IMR-90 (cell line): Measurements from ENCODE around the gene STAT5B. TPM values are rescaled to one million over a fixed set of nuclear protein-coding genes. Genes with fewer than 3 reads are reported as not detected.

Experiments
- ATAC-seq: fragments of 200-7000 bp; cut with Tn5 transposase; 2 replicates; pipeline ENCODE4 v1.9.1; 2020; ENCODE audit warnings: low read depth, mild to moderate bottlenecking, moderate library complexity
- BruUV-seq: library from RNA; stranded (reverse); fragments of 400-500 nt; replicated peaks from 2 replicates; lab custom pipeline; 2021; lab: Mats Ljungman, UMichigan
- CTCF ChIA-PET: fragments of 300-600 bp; formaldehyde crosslinking; extraction: SDS; loops from one replicate; lab custom pipeline; 2021; ENCODE audit warnings: antibody characterized with exemption; lab: Yijun Ruan, JAX
- POLR2A ChIA-PET: fragments of 300-600 bp; sonication (Branson Sonifier 250); formaldehyde crosslinking; loops from one replicate; lab custom pipeline; 2022; ENCODE audit warnings: antibody characterized with exemption; ENCODE audit not compliant: unreplicated experiment; lab: Charles Lee
- DNase-seq: peaks from one replicate; pipeline ENCODE4 v3.0.0; 2013
- H2AFZ ChIP-seq: replicated peaks from 2 replicates; pipeline ENCODE3; 2013; ENCODE audit warnings: low read length, mild to moderate bottlenecking; ENCODE audit not compliant: poor library complexity
- H2AK5ac ChIP-seq: 2 replicates; pipeline ENCODE4 v1.6.1; 2013; ENCODE audit warnings: low read depth, low read length, inconsistent platforms
- H2AK9ac ChIP-seq: replicated peaks from 2 replicates; pipeline ENCODE3; 2013; ENCODE audit warnings: mild to moderate bottlenecking, low read depth, low read length, moderate library complexity; ENCODE audit not compliant: poor library complexity
- H2BK120ac ChIP-seq: 2 replicates; pipeline ENCODE4 v1.6.1; 2013; ENCODE audit warnings: low read depth, low read length, inconsistent platforms
- H2BK15ac ChIP-seq: 3 replicates; pipeline ENCODE4 v1.6.1; 2013; ENCODE audit warnings: low read depth, low read length, inconsistent platforms
- H2BK20ac ChIP-seq: 2 replicates; pipeline ENCODE4 v1.6.1; 2013; ENCODE audit warnings: low read depth, mild to moderate bottlenecking, inconsistent platforms, low read length, moderate library complexity
- H2BK5ac ChIP-seq: 2 replicates; pipeline ENCODE4 v1.6.1; 2013; ENCODE audit warnings: mild to moderate bottlenecking, low read depth, low read length, inconsistent platforms; ENCODE audit not compliant: poor library complexity, severe bottlenecking
- H3K14ac ChIP-seq: replicated peaks from 2 replicates; pipeline ENCODE4 v1.6.1; 2013; ENCODE audit warnings: low read depth, low read length, inconsistent platforms
- H3K18ac ChIP-seq: 2 replicates; pipeline ENCODE4 v1.6.1; 2013; ENCODE audit warnings: low read depth, low read length, control low read depth
- H3K23ac ChIP-seq: 2 replicates; pipeline ENCODE4 v1.6.1; 2013; ENCODE audit warnings: low read depth, low read length, inconsistent platforms
- H3K27ac ChIP-seq: 2 replicates; pipeline ENCODE4 v1.5.1; 2013; ENCODE audit warnings: mild to moderate bottlenecking, control low read depth, low read length; ENCODE audit not compliant: insufficient read depth
- H3K27me3 ChIP-seq: 2 replicates; pipeline ENCODE4 v1.6.1; 2013; ENCODE audit warnings: low read length; ENCODE audit not compliant: control insufficient read depth, insufficient read depth
- H3K36me3 ChIP-seq: 2 replicates; pipeline ENCODE4 v1.6.1; 2013; ENCODE audit warnings: low read length, mixed read lengths; ENCODE audit not compliant: control insufficient read depth, insufficient read depth
- H3K4ac ChIP-seq: 2 replicates; pipeline ENCODE4 v1.6.1; 2013; ENCODE audit warnings: low read depth, low read length, inconsistent platforms
- H3K4me1 ChIP-seq: 2 replicates; pipeline ENCODE4 v1.6.1; 2013; ENCODE audit warnings: low read length, mixed read lengths; ENCODE audit not compliant: control insufficient read depth, insufficient read depth
- H3K4me2 ChIP-seq: 2 replicates; pipeline ENCODE4 v1.6.1; 2013; ENCODE audit warnings: low read depth, mild to moderate bottlenecking, control low read depth, low read length, moderate library complexity
- H3K4me3 ChIP-seq: 2 replicates; pipeline ENCODE4 v1.5.1; 2013; ENCODE audit warnings: low read depth, mild to moderate bottlenecking, control low read depth, low read length, moderate library complexity; ENCODE audit not compliant: insufficient read depth
- H3K56ac ChIP-seq: 2 replicates; pipeline ENCODE4 v1.6.1; 2013; ENCODE audit warnings: low read length, inconsistent platforms; ENCODE audit not compliant: insufficient read depth; ENCODE audit errors: extremely low read depth
- H3K79me1 ChIP-seq, 2 experiments: 2 replicates each; pipeline ENCODE4 v1.6.1; 2013; ENCODE audit warnings: low read length in 2 of 2, inconsistent platforms in 1 of 2, low read depth in 1 of 2
- H3K9ac ChIP-seq: 2 replicates; pipeline ENCODE4 v1.6.1; 2013; ENCODE audit warnings: low read depth, low read length, control low read depth
- H3K9me1 ChIP-seq: 2 replicates; pipeline ENCODE4 v1.6.1; 2013; ENCODE audit warnings: low read length, inconsistent platforms; ENCODE audit not compliant: insufficient read depth
- H3K9me3 ChIP-seq: 2 replicates; pipeline ENCODE4 v1.6.1; 2013; ENCODE audit warnings: low read length; ENCODE audit not compliant: control insufficient read depth, insufficient read depth
- H4K20me1 ChIP-seq: 2 replicates; pipeline ENCODE4 v1.6.1; 2013; ENCODE audit warnings: low read length, inconsistent platforms; ENCODE audit not compliant: insufficient read depth
- H4K5ac ChIP-seq: 2 replicates; pipeline ENCODE4 v1.6.1; 2013; ENCODE audit warnings: mild to moderate bottlenecking, low read depth, low read length, control low read depth
- H4K8ac ChIP-seq, 2 experiments: 2 replicates each; pipeline ENCODE4 v1.6.1; 2013; ENCODE audit warnings: low read depth in 2 of 2, low read length in 2 of 2, control low read depth in 1 of 2, inconsistent platforms in 1 of 2
- H4K91ac ChIP-seq: 2 replicates; pipeline ENCODE4 v1.6.1; 2013; ENCODE audit warnings: low read depth, low read length, inconsistent platforms; ENCODE audit not compliant: insufficient read depth
- FOS ChIP-seq: fragments of 150-350 bp; IDR thresholded peaks from 2 replicates; pipeline ENCODE4 v1.6.1; 2016; ENCODE audit warnings: low read depth, low read length
- MAZ ChIP-seq: IDR thresholded peaks from 2 replicates; pipeline ENCODE4 v1.6.1; 2012; ENCODE audit warnings: low read depth, mild to moderate bottlenecking, low read length, improper control_type of control experiment, moderate library complexity, borderline replicate concordance
- NFE2L2 ChIP-seq: fragments of 150-350 bp; IDR thresholded peaks from 2 replicates; pipeline ENCODE4 v1.6.1; 2016; ENCODE audit warnings: low read depth, mild to moderate bottlenecking, low read length
- POLR2A ChIP-seq: IDR thresholded peaks from 2 replicates; pipeline ENCODE4 v1.6.1; 2012; ENCODE audit warnings: mild to moderate bottlenecking, low read depth, low read length
- RAD21 ChIP-seq: IDR thresholded peaks from 2 replicates; pipeline ENCODE4 v1.6.1; 2012; ENCODE audit warnings: low read length, improper control_type of control experiment
- RCOR1 ChIP-seq: IDR thresholded peaks from 2 replicates; pipeline ENCODE4 v1.6.1; 2012; ENCODE audit warnings: mild to moderate bottlenecking, low read length, improper control_type of control experiment; ENCODE audit not compliant: insufficient replicate concordance
- WGBS, 2 experiments: methylation state at CpG; one replicate each; pipeline versions ENCODE4 v1.1.5 to v1.1.7; 2013; ENCODE audit warnings: missing lambda C conversion rate in 2 of 2; ENCODE audit not compliant: insufficient read length in 1 of 2; ENCODE audit errors: extremely low coverage in 2 of 2; 5-methylcytosine and 5-hydroxymethylcytosine counted together
- dilution Hi-C: fragments of 300-500 bp; cut with HindIII; formaldehyde crosslinking; loops from one replicate; pipeline ENCODE4 v1.14.3; 2018; ENCODE audit warnings: low sequenced_read_pairs; ENCODE audit not compliant: unreplicated experiment
- in situ Hi-C: fragments of 300-500 bp; cut with MboI; formaldehyde crosslinking; loops from 3 replicates; pipeline ENCODE4 v1.14.3; 2019; ENCODE audit warnings: low sequenced_read_pairs, inconsistent platforms, mixed read lengths
- intact Hi-C: fragments of 100-400 bp; cut with micrococcal nuclease; formaldehyde crosslinking; loops from 2 replicates; pipeline ENCODE4 v1.10.0; 2022
- polyA plus RNA-seq, 3 experiments: library from polyadenylated mRNA; depleted of rRNA; stranded (reverse); fragments of >200 nt; gene quantifications; 2 replicates each; pipeline ENCODE4 v1.2.3, GENCODE V29; 2012; ENCODE audit warnings: low replicate concordance in 1 of 3
- total RNA-seq: library from RNA; depleted of rRNA; stranded (reverse); fragments of >200 nt; gene quantifications from 2 replicates; pipeline ENCODE4 v1.2.3, GENCODE V29; 2012
- TF ChIP-seq, protein P1 (sequence below): fragments of 150-350 bp; IDR thresholded peaks from 2 replicates; pipeline ENCODE4 v1.6.1; 2017; ENCODE audit warnings: mild to moderate bottlenecking, antibody characterized with exemption, low read length, low read depth

STAT5B gene
- total and polyA plus RNA-seq, 2 of the 4 experiments (the other 2 are of a cell fraction) = 24.4 to 29.6 TPM

DNA sequence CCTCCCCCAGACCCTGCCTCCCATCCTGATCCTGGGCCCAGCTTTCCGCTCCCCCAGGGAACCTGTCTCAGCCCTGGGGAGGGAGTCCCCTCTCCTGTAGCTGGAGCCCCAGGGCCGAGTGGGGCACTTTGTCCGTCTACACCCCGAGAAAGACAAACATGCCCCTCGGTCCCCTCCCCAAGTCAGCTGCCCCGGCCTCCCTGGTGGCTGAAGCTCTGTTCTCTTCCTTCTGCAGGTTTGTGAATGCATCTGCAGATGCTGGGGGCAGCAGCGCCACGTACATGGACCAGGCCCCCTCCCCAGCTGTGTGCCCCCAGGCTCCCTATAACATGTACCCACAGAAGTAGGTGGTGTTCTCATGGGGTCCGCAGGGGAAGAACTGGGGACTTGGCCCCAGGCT is 33.0 kb upstream of the STAT5B start:
- H3K23ac ChIP-seq = no peak overlapping the region
- H2AFZ ChIP-seq = no peak overlapping the region
- no peak overlapping the region for H4K8ac ChIP-seq
- no peak overlapping the region for H3K4me2 ChIP-seq
- intact Hi-C loops = no loop called here
- ATAC-seq = no peak
- DNase-seq = no peak
- H2BK20ac ChIP-seq = no peak overlapping the region
- H3K9me1 ChIP-seq = no peaks in the 10 kb centered on the region
- H4K5ac ChIP-seq = no peak overlapping the region
- H3K79me1 ChIP-seq = 0 out of 4 replicates have a peak, but pooled peaks cover 0 to 5% of the 10 kb centered on the region in 2 experiments
- no peaks in the 10 kb centered on the region for H3K27me3 ChIP-seq
- H3K36me3 ChIP-seq = peaks cover 20% of the 10 kb centered on the region
- no TSS peak for BruUV-seq
- no peak overlapping the region for H2BK5ac ChIP-seq
- ChIA-PET POLR2A (interaction anchor here (0.6 kb wide), 3 partner anchors 107 to 290 kb away, joined by 3 to 13 read pairs (median 8); partner anchors contain the start of gene NKIRAS2), CTCF (interaction anchor here (0.6 to 1.1 kb wide), 3 partner anchors 87 to 221 kb away, joined by 3 to 4 read pairs (median 3); no protein-coding TSS in a partner anchor)
- in situ Hi-C loops = no loop called here
- H3K9ac ChIP-seq = no peak overlapping the region
- H2BK120ac ChIP-seq = no peak overlapping the region
- TF ChIP-seq NFE2L2 (no peak), RAD21 (no peak), POLR2A (no peak), FOS (no peak), RCOR1 (no peak), MAZ (no peak)
- TF ChIP-seq, protein P1, sequence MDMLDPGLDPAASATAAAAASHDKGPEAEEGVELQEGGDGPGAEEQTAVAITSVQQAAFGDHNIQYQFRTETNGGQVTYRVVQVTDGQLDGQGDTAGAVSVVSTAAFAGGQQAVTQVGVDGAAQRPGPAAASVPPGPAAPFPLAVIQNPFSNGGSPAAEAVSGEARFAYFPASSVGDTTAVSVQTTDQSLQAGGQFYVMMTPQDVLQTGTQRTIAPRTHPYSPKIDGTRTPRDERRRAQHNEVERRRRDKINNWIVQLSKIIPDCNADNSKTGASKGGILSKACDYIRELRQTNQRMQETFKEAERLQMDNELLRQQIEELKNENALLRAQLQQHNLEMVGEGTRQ = no peak
- H3K4ac ChIP-seq = no peak overlapping the region
- H3K56ac ChIP-seq = no peak overlapping the region
- WGBS, 2 experiments = 67% methylated on average over 2 of the region's 9 CpGs; no CpG with 5 or more reads in 1 of the 2 experiments
- peaks cover 11% of the 10 kb centered on the region for H3K4me1 ChIP-seq
- H2AK5ac ChIP-seq = no peak overlapping the region
- no peak overlapping the region for H2BK15ac ChIP-seq
- no peak overlapping the region for H2AK9ac ChIP-seq
- no peaks in the 10 kb centered on the region for H3K9me3 ChIP-seq
- no peak overlapping the region for H4K91ac ChIP-seq
- dilution Hi-C loops = no loop called here
- no peak overlapping the region for H3K18ac ChIP-seq
- H3K14ac ChIP-seq = no peak overlapping the region
- no peak overlapping the region for H3K27ac ChIP-seq
- no peak overlapping the region for H3K4me3 ChIP-seq
- no peaks in the 10 kb centered on the region for H4K20me1 ChIP-seq
